B cell (primary cell): ENCODE results near the gene CHTF8. TPM values are rescaled to one million over a fixed set of nuclear protein-coding genes. Genes with fewer than 3 reads are reported as not detected.

Experiments used
- ATAC-seq: fragments of 200-7000 bp; cut with Tn5 transposase; one replicate; pipeline ENCODE4 v1.10.0; 2021; ENCODE audit warnings: low read depth, mild to moderate bottlenecking, moderate number of reproducible peaks, moderate library complexity
- CTCF ChIA-PET: fragments of 350-600 bp; sonication (Branson Sonifier 250); formaldehyde crosslinking; loops from one replicate; lab custom pipeline; 2021; ENCODE audit warnings: antibody characterized with exemption, inconsistent platforms; lab: Charles Lee
- POLR2A ChIA-PET: fragments of 350-600 bp; sonication (Branson Sonifier 250); formaldehyde crosslinking; loops from one replicate; lab custom pipeline; 2021; ENCODE audit warnings: antibody characterized with exemption; lab: Charles Lee
- DNase-seq: peaks from one replicate; pipeline ENCODE4 v3.0.0; 2013
- H2AFZ ChIP-seq: 2 replicates; pipeline ENCODE4 v1.6.1; 2012; ENCODE audit warnings: mild to moderate bottlenecking, low read depth, low read length; ENCODE audit not compliant: insufficient read depth, poor library complexity, severe bottlenecking
- H3K27ac ChIP-seq, 2 donors: 1 replicate in 1 of 2; 2 replicates in 1 of 2; pipeline ENCODE4 v1.5.1; 2012 to 2013; ENCODE audit warnings: low read length in 2 of 2, mild to moderate bottlenecking in 2 of 2, moderate library complexity in 1 of 2
- H3K27me3 ChIP-seq, 4 experiments: fragments of 200-600 bp in 1 of 4; sonication (generic) in 1 of 4; replicated peaks in 1 of 4; 1 replicate in 2 of 4; 2 replicates in 2 of 4; pipeline versions ENCODE4 v1.6.1 to v1.7.0; 2013 to 2016; ENCODE audit warnings: low read length in 3 of 4, mild to moderate bottlenecking in 2 of 4, mixed read lengths in 1 of 4, moderate library complexity in 1 of 4; ENCODE audit not compliant: insufficient read depth in 4 of 4, control insufficient read depth in 3 of 4; ENCODE audit errors: control extremely low read depth in 1 of 4
- H3K36me3 ChIP-seq, 2 experiments: replicated peaks in 1 of 2; 1 replicate in 1 of 2; 2 replicates in 1 of 2; pipeline versions ENCODE4 v1.6.1 to v1.7.1; 2013; ENCODE audit warnings: low read length in 1 of 2; ENCODE audit not compliant: insufficient read depth in 2 of 2, control insufficient read depth in 1 of 2; ENCODE audit errors: control extremely low read depth in 1 of 2, extremely low read depth in 1 of 2
- H3K4me1 ChIP-seq, 2 donors: fragments of 200-600 bp in 1 of 2; sonication (generic) in 1 of 2; 1 replicate in 1 of 2; 2 replicates in 1 of 2; pipeline versions ENCODE4 v1.5.1 to v1.6.1; 2013 to 2017; ENCODE audit warnings: low read length in 2 of 2; ENCODE audit not compliant: control insufficient read depth in 2 of 2, insufficient read depth in 2 of 2
- H3K4me2 ChIP-seq: replicated peaks from 2 replicates; pipeline ENCODE3; 2012; ENCODE audit warnings: mild to moderate bottlenecking, low read depth, low read length; ENCODE audit not compliant: poor library complexity, severe bottlenecking
- H3K4me3 ChIP-seq, 5 experiments: fragments of 200-600 bp in 1 of 5; sonication (generic) in 1 of 5; 1 replicate in 3 of 5; 2 replicates in 2 of 5; pipeline versions ENCODE4 v1.5.1 to v1.7.0; 2011 to 2016; ENCODE audit warnings: low read length in 4 of 5, mild to moderate bottlenecking in 4 of 5, low read depth in 2 of 5, control low read depth in 1 of 5, moderate library complexity in 1 of 5; ENCODE audit not compliant: insufficient read depth in 1 of 5; ENCODE audit errors: control extremely low read depth in 1 of 5, extremely low read depth in 1 of 5
- H3K79me2 ChIP-seq: fragments of 200-600 bp; sonication (generic); one replicate; pipeline ENCODE4 v1.6.0; 2016; ENCODE audit warnings: low read length; ENCODE audit not compliant: control insufficient read depth, insufficient read depth
- H3K9ac ChIP-seq: fragments of 200-600 bp; sonication (generic); 2 replicates; pipeline ENCODE4 v1.6.1; 2017; ENCODE audit warnings: mild to moderate bottlenecking, low read length, moderate library complexity
- H3K9me3 ChIP-seq, 3 donors: one replicate each; pipeline versions ENCODE4 v1.6.1 to v1.7.1; 2013; ENCODE audit warnings: low read length in 2 of 3; ENCODE audit not compliant: control insufficient read depth in 2 of 3, insufficient read depth in 1 of 3; ENCODE audit errors: control extremely low read depth in 1 of 3
- H4K20me1 ChIP-seq: 2 replicates; pipeline ENCODE4 v1.6.0; 2012; ENCODE audit warnings: mild to moderate bottlenecking, low read length; ENCODE audit not compliant: insufficient read depth, control insufficient read depth, poor library complexity, severe bottlenecking
- H3K27ac Mint-ChIP-seq: one replicate; pipeline ENCODE4 v1.8.0; 2021; ENCODE audit warnings: mixed read lengths
- H3K27me3 Mint-ChIP-seq: one replicate; pipeline ENCODE4 v1.8.0; 2021; ENCODE audit warnings: mixed read lengths
- H3K4me1 Mint-ChIP-seq: one replicate; pipeline ENCODE4 v1.8.0; 2021; ENCODE audit warnings: mixed read lengths
- H3K4me3 Mint-ChIP-seq: one replicate; pipeline ENCODE4 v1.8.0; 2021; ENCODE audit warnings: mixed read lengths
- H3K9me3 Mint-ChIP-seq: one replicate; pipeline ENCODE4 v1.8.0; 2022; ENCODE audit warnings: mixed read lengths; ENCODE audit not compliant: insufficient read depth
- EZH2 ChIP-seq: IDR thresholded peaks from 2 replicates; pipeline ENCODE4 v1.6.1; 2012; ENCODE audit warnings: borderline replicate concordance, low read depth, mild to moderate bottlenecking, moderate library complexity, low read length; ENCODE audit not compliant: insufficient read depth, poor library complexity, severe bottlenecking
- whole genome bisulfite sequencing: methylation state at CpG from one replicate; pipeline ENCODE4 v1.1.5; 2013; ENCODE audit warnings: missing lambda C conversion rate; ENCODE audit not compliant: insufficient coverage; 5-methylcytosine and 5-hydroxymethylcytosine counted together
- intact Hi-C: fragments of 100-400 bp; cut with micrococcal nuclease; formaldehyde crosslinking; loops from one replicate; pipeline ENCODE4 v1.10.0; 2022
- polyA plus RNA-seq: library from polyadenylated mRNA; depleted of rRNA; stranded (reverse); fragments of >200 nt; gene quantifications from 2 replicates; pipeline ENCODE4 v1.2.3, GENCODE V29; 2012
- total RNA-seq, 2 donors: library from RNA; stranded (reverse); fragments of 120-200 nt in 1 of 2; gene quantifications; 1 replicate in 1 of 2; 2 replicates in 1 of 2; pipeline versions ENCODE4 v1.2.3 to v1.2.4, GENCODE V29; 2013 to 2022
- TF ChIP-seq, protein P1 (sequence below): fragments of 200-600 bp; IDR thresholded peaks from one replicate; pipeline ENCODE4 v1.8.0; 2022; ENCODE audit warnings: antibody characterized with exemption, mild to moderate bottlenecking

The CHTF8 gene
- total and polyA plus RNA-seq, 2 donors (not counting 1 experiment from before 2014, with no cell fraction given) = 65.0 to 112 TPM

GRCh38 chr16:69108905-69109252 is 23.5 kb downstream of the CHTF8 start:
- intact Hi-C loops = no loop called here
- Histone ChIP-seq H3K9me3 (peaks cover 0 to 3% (median 0%) of the 10 kb centered on the region in 3 donors), H3K79me2 (no peaks in the 10 kb centered on the region), H3K4me3 (no peak overlapping the region), H4K20me1 (peaks cover 55% of the 10 kb centered on the region), H3K27ac (no peak overlapping the region), H3K36me3 (peaks cover 0 to 12% of the 10 kb centered on the region in 2 experiments), H3K4me2 (no peak overlapping the region), H3K9ac (no peak overlapping the region), H3K4me1 (peaks cover 24 to 28% of the 10 kb centered on the region in 2 donors), H2AFZ (no peak overlapping the region), H3K27me3 (peaks cover 0 to 36% (median 23%) of the 10 kb centered on the region in 4 experiments)
- no peak for ATAC-seq
- Mint-ChIP-seq H3K27me3 (peaks cover 27% of the 10 kb centered on the region), H3K9me3 (no peaks in the 10 kb centered on the region), H3K4me3 (no peak overlapping the region), H3K4me1 (peaks cover 16% of the 10 kb centered on the region), H3K27ac (no peak overlapping the region)
- no peak for DNase-seq
- ChIA-PET POLR2A (no interaction called here), CTCF (interaction anchor here (0.6 kb wide), 1 partner anchor 514 kb away, joined by 3 read pairs; no protein-coding TSS in a partner anchor)
- no peak for TF ChIP-seq EZH2
- TF ChIP-seq, protein P1, sequence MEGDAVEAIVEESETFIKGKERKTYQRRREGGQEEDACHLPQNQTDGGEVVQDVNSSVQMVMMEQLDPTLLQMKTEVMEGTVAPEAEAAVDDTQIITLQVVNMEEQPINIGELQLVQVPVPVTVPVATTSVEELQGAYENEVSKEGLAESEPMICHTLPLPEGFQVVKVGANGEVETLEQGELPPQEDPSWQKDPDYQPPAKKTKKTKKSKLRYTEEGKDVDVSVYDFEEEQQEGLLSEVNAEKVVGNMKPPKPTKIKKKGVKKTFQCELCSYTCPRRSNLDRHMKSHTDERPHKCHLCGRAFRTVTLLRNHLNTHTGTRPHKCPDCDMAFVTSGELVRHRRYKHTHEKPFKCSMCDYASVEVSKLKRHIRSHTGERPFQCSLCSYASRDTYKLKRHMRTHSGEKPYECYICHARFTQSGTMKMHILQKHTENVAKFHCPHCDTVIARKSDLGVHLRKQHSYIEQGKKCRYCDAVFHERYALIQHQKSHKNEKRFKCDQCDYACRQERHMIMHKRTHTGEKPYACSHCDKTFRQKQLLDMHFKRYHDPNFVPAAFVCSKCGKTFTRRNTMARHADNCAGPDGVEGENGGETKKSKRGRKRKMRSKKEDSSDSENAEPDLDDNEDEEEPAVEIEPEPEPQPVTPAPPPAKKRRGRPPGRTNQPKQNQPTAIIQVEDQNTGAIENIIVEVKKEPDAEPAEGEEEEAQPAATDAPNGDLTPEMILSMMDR = no peak
- WGBS = 92% methylated on average over 4 of the region's 4 CpGs

DNA sequence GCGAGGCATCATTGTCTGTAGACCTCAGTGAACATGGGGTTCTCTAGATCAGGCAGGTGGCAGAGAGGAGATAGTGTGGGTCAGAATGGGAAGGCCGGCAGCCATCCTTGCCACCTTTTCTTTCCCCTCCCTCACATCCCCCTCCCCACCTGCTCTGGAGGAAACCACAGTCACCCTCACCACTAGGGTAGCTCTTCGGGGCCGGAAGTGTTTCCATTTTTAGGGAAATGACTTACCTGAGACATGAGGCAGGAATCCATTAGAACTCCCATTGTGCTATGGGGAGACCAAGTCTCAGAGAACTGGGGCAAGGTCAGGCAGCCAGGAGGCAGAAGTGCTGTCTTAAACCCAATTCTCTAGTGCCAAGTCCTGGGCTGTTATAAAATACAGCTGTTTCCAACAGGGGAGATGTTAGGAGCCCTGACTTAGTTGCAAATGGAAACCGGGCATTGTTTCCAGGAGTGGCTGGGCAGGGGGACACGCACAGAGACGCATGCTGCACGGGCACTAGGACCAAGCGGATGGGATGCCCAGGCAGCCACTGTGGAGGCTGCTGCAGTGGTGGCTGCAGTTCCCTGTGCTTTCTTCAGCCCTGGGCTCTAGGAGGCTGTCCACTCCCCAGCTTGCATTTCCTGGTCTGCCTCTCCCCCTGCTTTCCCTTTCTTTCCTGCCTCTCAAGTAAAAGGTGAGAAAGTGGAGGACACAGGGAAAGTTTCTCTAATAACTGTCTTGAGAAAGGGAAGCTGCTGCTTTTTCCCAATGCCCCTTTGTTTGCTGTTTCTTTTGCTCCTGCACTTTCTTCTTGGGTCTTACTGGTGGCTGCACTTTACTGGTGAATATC is 24.1 kb downstream of the CHTF8 start:
- Histone ChIP-seq H3K79me2 (no peaks in the 10 kb centered on the region), H3K4me2 (peak overlapping the region; percentile 83), H3K9ac (no peak overlapping the region), H4K20me1 (peaks cover 49% of the 10 kb centered on the region), H3K4me3 (no peak overlapping the region), H3K27me3 (peaks cover 0 to 36% (median 24%) of the 10 kb centered on the region in 4 experiments), H3K36me3 (peaks cover 0 to 9% of the 10 kb centered on the region in 2 experiments), H3K27ac (no peak overlapping the region), H3K4me1 (peaks cover 24 to 28% of the 10 kb centered on the region in 2 donors), H3K9me3 (peaks cover 0 to 3% (median 0%) of the 10 kb centered on the region in 3 donors), H2AFZ (no peak overlapping the region)
- intact Hi-C loops = no loop called here
- WGBS = 89% methylated on average over 6 of the region's 9 CpGs
- DNase-seq (no peak), ATAC-seq (no peak)
- H3K4me3 Mint-ChIP-seq = peak overlapping the region; percentile 55
- ChIA-PET POLR2A (no interaction called here), CTCF (interaction anchor here (0.6 to 1.3 kb wide), 2 partner anchors 16 to 513 kb away, joined by 3 to 5 read pairs; no protein-coding TSS in a partner anchor)
- H3K27me3 Mint-ChIP-seq = peaks cover 31% of the 10 kb centered on the region
- no peak overlapping the region for H3K27ac Mint-ChIP-seq
- TF ChIP-seq EZH2 = no peak
- TF ChIP-seq, protein P1 = no peak
- peaks cover 16% of the 10 kb centered on the region for H3K4me1 Mint-ChIP-seq
- no peaks in the 10 kb centered on the region for H3K9me3 Mint-ChIP-seq
